C4-2B (cell line): ENCODE measurements around the gene MRRF.

Experiments used
- CTCF ChIP-seq: fragments of 450-650 bp; conservative IDR thresholded peaks from 2 replicates; pipeline ENCODE4 v1.5.1; 2017; ENCODE audit warnings: mild to moderate bottlenecking
- ZFX ChIP-seq: fragments of 450-650 bp; IDR thresholded peaks from 2 replicates; pipeline ENCODE4 v1.6.1; 2017

GRCh38 chr9:122218071-122218934 lies 46.4 kb upstream of the MRRF start:
- TF ChIP-seq CTCF (no peak), ZFX (no peak)
